ENCODE results near the gene DOLPP1.
A peak's percentile ranks its signal among the peaks of the same experiment; 100 is the strongest.

Gene DOLPP1

DNA sequence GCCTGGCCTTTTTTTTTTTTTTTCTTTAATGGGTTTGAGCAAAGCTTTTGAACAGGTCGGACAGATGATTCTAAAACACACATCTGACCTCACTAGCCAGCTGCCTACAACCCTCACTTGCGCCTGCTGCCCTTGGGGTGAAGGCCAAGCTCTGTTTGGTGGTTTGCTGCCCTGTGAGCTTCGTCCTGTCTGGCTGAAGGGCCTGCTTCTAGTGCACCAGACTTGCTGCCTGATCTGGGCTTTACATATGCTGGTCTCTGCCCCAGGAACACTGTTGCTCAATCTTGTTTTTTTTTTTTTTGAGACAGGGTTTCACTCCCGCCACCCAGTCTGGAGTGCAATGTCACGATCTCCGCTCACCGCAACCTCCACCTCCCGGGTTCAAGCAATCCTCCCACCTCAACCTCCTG, 16.4 kb upstream of the DOLPP1 start:
- DNase-seq (ENCODE audit: low read depth): no peak
- TF ChIP-seq, protein P1, sequence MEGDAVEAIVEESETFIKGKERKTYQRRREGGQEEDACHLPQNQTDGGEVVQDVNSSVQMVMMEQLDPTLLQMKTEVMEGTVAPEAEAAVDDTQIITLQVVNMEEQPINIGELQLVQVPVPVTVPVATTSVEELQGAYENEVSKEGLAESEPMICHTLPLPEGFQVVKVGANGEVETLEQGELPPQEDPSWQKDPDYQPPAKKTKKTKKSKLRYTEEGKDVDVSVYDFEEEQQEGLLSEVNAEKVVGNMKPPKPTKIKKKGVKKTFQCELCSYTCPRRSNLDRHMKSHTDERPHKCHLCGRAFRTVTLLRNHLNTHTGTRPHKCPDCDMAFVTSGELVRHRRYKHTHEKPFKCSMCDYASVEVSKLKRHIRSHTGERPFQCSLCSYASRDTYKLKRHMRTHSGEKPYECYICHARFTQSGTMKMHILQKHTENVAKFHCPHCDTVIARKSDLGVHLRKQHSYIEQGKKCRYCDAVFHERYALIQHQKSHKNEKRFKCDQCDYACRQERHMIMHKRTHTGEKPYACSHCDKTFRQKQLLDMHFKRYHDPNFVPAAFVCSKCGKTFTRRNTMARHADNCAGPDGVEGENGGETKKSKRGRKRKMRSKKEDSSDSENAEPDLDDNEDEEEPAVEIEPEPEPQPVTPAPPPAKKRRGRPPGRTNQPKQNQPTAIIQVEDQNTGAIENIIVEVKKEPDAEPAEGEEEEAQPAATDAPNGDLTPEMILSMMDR (IDR thresholded peaks at IDR 0.05; ENCODE audit: insufficient read depth, low read depth, low read length, missing control alignments): no peak
- H3K4me3 ChIP-seq (ENCODE audit: low read depth, low read length): no peak overlapping the region

DNA sequence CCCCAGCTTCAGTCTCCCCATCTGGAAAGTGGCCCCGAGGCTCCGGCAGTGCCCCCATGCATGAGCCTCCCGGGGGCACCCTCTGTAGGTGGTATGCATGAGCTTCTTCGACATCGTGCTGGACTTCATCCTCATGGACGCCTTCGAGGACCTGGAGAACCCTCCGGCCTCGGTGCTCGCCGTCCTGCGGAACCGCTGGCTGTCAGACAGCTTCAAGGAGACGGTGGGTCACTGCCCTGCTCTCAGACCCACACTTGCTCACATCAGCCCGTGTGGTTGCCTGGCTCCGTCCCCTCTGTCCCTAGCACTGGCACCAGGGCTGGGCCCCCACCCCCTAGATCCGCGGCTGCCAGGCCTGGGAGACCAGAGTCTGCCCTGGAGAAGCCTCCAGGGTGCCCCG, 12.8 kb upstream of the DOLPP1 start:
- no peak overlapping the region for H3K4me3 ChIP-seq (ENCODE audit: low read depth, low read length)
- DNase-seq (ENCODE audit: low read depth): no peak
- TF ChIP-seq, protein P1 (IDR thresholded peaks at IDR 0.05; ENCODE audit: insufficient read depth, low read depth, low read length, missing control alignments): no peak

DNA sequence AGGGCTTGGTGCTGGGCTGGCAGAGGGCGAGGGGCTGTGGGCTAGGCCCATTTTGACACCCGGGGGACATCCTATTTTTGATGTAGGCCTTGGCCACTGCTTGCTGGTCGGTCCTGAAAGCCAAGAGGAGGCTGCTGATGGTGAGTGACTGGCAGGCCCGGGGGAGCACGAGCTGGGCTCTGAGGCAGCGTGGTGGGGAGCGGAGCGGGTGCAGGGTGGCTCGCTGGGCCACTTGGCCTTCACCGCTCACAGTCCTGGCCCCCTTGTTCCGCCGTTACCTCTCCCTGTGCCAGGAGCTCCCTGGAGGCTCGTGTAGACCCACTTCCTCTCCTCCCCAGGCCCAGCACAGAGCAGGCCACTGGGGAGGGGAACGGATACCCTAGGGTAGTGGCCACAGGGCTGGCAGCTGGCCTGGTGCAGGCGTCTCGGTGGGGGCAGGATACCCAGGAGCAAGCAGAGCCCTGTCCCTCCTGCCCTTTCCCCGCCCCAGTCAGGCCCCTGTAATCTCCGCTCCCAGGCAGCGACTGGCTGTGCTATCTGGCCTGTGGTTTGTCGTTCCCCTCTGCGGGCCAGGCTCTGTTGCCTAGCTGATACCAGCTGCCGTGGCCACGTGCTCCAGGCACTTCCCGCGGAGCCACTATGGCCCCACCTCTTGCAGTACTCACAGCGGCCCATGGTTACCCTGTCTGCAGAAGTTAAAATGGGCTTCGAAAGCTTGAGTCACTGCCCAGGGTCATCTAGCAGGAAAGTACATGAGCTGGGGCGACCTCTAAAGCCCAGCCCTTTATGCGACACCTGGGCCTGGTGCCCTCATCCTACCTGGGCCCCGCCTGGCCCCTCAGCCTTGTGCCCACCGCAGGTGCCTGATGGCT, 11.7 kb upstream of the DOLPP1 start:
- no peak overlapping the region for H3K4me3 ChIP-seq (ENCODE audit: low read depth, low read length)
- TF ChIP-seq, protein P1 (IDR thresholded peaks at IDR 0.05; ENCODE audit: insufficient read depth, low read depth, low read length, missing control alignments): no peak
- DNase-seq (ENCODE audit: low read depth): peak; percentile 36

DNA sequence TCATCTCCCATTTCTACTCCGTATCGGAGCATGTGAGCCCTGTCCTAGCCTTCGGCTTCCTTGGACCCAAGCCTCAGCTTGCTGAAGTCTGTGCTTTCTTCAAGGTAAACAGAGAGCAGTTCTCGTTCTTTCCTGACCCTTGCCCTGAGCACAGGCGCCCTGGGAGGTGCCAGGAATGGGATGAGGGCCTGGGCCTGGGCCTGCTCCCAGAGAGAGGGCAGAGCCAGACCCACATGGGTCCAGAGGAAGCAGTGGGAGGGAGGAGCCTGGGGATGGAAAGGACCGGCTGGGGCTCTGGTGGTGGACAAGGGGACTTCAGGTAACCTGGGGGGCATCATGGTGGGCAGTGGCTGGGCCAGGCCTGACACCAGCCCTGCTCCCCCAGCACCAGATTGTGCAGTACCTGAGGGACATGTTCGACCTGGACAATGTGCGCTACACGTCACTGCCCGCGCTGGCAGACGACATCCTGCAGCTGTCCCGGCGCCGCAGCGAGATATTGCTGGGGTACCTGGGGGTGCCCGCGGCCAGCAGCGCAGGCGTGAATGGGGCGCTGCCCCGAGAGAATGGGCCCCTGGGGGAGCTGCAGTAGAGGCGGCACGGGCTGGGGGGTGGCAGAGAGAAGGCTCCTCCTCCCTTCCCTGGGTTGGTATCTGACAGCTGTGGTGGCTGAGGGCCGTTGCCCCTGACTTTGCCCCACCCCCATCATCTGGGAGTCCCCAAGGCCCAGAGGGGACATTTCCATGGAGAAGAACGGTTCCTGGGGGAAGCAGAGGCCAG, 10.9 kb upstream of the DOLPP1 start:
- TF ChIP-seq, protein P1 (IDR thresholded peaks at IDR 0.05; ENCODE audit: insufficient read depth, low read depth, low read length, missing control alignments): no peak
- no peak overlapping the region for H3K4me3 ChIP-seq (ENCODE audit: low read depth, low read length)
- no peak for DNase-seq (ENCODE audit: low read depth)

DNA sequence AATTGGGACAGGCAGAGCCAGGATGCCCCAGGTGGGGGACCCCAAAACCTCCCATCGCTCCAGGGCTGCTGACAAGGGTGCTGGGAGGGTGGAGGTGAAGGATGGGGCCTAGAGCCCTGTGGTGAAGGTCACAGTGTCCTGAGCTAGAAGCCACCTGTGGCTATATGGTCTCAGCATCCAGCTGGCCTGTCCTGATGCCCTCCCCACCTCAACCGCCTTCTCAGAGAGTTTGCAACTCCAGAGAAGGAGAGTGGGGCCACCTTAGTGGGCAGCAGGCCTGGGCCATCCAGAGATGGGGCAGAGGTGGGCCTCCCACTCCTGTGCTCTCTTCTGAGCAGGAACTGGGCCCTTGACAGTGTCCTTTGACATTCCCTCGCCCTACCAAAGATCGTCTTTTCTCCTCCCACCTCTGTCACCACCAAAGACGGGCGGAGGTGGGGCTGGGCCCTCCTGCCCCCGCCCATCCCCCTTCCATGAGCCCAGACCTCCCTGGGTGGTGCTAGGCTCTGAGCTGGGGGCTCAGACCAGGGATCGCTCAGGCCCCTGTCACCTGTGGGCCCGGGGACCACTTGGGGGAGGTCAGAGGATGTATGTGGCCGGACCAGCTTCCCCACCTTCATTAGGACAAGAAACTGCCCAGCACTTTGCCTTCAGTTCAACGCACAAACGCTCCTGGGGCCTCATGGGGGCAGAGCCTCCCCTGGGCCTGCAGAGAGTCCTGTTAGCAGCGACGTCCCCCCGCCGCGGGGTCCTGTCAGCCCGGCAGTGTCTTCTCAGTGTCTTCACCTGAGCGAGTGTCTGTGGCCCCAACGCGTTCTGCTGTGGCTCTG, 10.0 kb upstream of the DOLPP1 start:
- no peak for DNase-seq (ENCODE audit: low read depth)
- TF ChIP-seq, protein P1 (IDR thresholded peaks at IDR 0.05; ENCODE audit: insufficient read depth, low read depth, low read length, missing control alignments): no peak
- no peak overlapping the region for H3K4me3 ChIP-seq (ENCODE audit: low read depth, low read length)

DNA sequence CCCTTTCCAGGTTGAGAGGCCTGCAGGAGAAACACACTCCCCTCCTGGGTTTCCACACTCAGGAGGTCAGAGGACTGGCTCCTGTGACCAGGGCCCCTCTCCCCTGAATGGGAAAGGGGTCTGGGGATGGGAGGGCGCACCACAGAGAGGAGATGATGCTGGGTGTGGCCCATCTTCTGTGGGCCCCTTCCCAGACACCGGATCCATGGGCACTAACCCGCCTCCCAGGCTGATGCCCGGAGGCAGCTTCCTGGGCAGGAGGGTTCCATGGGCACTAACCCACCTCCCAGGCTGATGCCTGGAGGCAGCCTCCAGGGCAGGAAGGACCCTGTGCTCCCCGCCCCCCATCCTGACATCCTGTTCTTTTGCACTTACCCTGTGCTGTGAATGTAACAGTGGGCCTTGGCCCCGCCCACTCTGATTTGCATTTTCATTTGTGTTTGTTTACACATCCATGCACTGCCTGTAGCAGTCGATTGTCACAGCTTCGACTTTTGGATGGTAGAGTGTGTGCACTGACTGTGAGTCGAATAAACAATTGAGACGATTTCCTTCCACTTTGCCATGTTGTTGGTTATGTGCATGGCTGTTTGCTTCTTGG, 9.3 kb upstream of the DOLPP1 start:
- H3K4me3 ChIP-seq (ENCODE audit: low read depth, low read length): no peak overlapping the region
- DNase-seq (ENCODE audit: low read depth): no peak
- TF ChIP-seq, protein P1 (IDR thresholded peaks at IDR 0.05; ENCODE audit: insufficient read depth, low read depth, low read length, missing control alignments): no peak

Measured in GM12865 (cell line).